DMS53 treated with DMSO at 0.1 percent for 48 hours (cell line): ENCODE data around the gene SLC51B.
"Not testable (repeated sequence)": the region's sequence is repeated elsewhere in the genome, so short reads cannot be mapped to it uniquely, and the experiment has no call there.

ENCODE experiments used
- DNase-seq: peaks from one replicate; lab custom pipeline; 2025; ENCODE audit not compliant: unreplicated experiment; lab: John Stamatoyannopoulos, UW

Gene SLC51B

GRCh38 chr15:65083262-65083701, 38.1 kb downstream of the SLC51B start:
- no peak for DNase-seq

DNA sequence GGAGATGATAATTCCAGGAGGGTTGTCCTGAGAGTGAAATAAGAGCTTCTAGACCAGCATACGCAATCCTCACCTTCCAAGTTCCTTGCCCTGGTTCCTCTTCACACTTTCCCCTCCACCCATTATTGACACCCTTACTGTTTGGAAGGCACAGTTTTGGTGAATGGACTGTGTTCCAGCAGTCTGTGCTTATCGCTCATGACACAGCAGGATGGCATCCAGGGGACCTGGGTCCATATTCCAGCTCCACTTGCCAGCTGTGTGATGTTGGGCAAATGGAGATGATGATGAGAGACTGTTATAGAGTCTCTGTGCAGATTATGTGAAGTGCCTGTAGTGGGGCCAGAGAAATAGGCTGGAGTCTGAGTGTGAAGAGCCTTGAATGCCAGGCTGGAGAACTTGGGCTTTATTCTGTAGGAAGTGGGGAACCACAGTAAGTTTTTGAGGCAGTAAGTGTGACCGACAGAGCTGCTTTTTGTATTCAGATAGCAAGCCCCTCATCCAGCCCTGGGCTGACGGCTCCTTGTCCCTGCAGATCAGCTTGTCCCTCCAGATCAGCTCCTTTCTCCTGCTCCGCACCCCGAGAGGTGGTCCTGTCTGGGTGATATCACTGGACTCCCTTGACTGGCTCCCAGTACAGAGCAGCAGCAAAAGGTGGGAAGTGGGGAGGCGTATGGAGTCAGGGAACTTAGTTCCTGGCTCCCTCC, 39.5 kb downstream of the SLC51B start:
- DNase-seq: no peak

- DNase-seq: no peak
These were observed 40.1 kb downstream of the SLC51B start for GRCh38 chr15:65085207-65085753.

DNA sequence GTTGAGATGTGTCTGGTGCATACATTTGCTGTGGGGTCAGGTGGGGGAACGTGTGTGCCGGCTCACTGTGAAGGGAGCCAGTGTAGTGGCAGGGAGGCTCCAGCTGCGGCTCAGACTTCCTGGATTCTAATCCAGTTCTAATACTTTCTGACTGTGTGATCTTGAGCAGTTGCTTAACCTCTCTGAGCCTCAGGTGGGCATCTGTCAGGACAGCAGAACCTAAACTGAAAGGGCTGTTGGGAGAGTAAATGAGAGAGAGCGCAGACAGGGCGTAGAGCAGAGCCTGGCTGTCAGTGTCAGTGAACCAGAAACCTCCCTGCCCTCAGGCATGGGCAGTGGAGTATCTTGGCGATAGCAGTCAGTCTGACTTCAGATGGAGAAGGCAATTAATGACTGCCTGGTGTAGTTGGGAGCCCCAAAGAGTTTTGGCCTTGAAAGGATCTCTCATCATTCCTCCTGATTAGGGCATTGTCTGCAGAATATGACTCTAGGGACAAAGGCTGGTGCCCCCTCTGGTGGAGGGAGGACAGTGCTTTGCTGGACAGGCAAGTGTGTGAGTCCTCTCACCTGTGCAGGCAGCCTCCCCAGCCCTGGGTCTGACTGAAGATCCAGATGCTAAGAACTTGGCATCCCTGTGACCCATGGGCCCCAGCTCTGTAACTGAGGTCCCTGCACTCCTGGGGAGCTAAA, 40.9 kb downstream of the SLC51B start:
- no peak for DNase-seq

GRCh38 chr15:65086680-65087111, 41.5 kb downstream of the SLC51B start:
- DNase-seq: no peak

- DNase-seq: no peak
These were observed 42.2 kb downstream of the SLC51B start for GRCh38 chr15:65087411-65087810.

- DNase-seq: no peak
These were observed 42.9 kb downstream of the SLC51B start for GRCh38 chr15:65087873-65088642.

DNA sequence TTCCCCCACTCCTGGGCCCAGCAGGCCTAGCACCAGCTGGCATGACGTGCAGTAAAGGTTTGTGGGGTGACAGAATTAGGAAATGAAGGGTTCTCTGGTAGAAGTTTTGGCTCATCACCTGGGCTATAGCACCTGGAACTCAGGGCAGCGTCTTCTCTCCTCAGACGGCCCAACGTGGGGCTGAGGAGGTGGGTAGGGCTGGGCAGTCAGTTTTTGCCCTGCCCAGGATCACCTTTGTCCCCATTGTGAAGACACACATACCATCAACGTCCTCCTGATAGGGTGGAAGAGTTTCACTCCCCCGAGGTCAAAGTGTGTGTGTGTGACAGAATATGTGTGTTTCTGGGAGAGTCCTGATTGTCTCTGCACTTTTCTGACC, 43.4 kb downstream of the SLC51B start:
- no peak for DNase-seq

DNA sequence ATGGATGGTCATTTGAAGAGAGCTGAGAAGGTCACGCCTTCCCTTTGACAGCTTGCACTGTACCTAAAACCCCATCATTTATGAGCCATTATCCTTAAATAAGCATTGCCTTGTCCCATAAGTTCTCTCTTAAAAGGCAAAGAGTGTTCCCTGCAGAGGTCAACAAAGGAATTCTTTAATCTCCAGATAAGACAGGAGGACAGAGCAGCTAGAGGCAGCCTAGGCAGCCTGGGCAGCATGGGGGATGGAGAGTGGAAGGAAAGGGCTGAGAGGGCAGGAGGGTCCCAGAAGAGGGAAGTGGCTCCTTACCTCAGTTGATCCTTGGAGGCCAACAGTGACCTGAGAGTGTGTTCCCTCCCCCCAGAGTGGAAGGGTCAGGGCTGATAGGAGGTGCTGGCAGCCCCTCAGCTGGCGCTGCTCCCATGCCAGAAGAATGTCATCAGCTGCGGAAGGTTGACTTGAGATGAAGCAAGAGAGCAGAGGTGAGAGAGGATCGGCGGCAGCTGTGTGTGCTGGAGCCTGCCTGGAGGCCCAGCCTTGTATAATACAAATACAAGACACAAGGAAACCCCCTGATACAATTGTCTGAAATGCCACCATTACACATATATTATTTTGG, 44.1 kb downstream of the SLC51B start:
- DNase-seq: no peak

DNA sequence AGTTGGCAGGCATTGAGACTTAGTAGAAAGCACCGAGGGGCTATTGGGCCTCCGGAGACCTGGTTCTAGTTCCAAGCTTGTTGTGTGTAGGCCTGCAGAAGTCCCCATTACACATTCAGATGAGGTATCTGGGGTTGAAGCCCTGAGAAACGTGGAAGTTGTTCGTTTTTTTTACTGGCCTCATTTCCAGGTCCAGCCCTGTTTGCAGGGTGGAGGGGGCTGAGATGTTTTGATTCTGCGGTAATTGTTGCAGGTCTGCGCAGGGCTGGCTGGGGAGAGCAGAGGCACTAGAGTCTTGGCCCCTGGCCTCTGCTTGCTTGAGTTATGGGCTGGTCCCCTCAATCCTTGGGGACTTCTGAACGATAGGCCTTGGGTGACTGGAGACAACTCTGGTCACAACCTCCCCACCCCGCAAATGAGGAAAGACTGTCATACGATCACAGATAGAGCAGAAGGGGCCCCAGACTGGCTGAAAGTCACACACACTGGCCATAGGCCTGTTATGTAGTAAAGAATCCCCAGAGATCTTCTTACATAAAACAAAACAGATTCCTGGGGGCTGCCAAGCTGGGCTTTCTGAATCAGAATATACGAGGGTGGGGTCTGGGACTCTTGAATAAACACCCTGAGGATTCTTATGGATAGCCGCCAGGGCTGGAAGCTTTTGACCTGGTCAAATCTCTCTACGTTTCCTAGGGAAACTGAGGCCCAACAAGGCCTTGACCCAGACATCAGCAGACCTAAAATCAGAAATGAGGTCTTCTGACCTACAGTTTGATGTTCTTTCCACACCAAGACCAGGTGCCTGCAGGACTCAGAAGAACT, 47.0 kb downstream of the SLC51B start:
- no peak for DNase-seq

- no peak for DNase-seq
These were observed 48.0 kb downstream of the SLC51B start for GRCh38 chr15:65092911-65093792.

DNA sequence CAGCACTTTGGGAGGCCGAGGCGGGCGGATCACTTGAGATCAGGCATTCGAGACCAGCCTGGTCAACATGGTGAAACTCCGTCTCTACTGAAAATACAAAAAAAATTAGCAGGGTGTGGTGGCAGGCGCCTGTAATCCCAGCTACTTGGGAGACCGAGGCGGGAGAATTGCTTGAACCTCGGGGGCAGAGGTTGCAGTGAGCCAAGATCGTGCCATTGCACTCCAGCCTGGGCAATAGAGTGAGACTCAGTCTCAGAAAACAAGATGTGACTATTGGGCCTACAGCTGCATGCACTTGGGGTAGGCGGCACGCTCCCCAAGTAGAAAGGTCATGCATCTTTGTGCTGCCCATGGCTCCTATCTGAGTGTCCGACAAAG, 48.6 kb downstream of the SLC51B start:
- not testable (repeated sequence) for DNase-seq

- no peak for DNase-seq
These were observed 49.3 kb downstream of the SLC51B start for GRCh38 chr15:65094294-65094995.

DNA sequence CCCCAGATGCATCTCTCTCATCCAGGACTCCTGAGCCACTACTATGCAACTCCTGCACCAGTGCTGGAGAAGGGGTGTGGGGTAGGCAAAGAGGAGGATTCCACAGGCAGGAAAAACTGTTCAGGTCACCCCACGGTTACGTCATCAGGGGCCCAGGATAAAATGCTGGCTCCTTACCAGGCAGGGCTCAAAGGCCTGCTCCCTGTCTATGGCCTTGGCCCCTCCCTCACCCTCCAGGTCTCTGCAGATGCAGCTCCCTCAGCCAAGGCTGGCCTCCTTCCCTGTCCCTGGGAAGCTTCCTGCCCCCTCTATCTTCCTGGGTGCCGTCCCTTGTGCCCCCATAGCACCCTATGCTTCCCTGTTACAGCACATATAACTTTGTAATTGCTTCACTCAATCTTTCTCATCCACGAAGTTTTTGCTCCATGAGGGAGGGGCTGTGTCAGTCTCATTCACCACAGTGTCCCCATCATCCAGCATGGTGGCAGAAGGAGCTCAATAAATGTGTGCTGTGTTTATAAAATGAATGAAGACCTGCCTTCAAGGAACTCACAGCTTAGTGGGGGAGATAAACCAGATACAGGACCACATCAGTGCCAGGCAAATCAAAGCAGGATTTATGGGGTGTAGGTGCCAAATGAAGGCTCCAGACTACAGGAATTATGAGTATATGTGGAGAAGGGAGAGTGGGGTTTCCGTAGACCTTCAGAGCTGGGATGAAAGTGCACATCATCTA, 50.0 kb downstream of the SLC51B start:
- no peak for DNase-seq

DNA sequence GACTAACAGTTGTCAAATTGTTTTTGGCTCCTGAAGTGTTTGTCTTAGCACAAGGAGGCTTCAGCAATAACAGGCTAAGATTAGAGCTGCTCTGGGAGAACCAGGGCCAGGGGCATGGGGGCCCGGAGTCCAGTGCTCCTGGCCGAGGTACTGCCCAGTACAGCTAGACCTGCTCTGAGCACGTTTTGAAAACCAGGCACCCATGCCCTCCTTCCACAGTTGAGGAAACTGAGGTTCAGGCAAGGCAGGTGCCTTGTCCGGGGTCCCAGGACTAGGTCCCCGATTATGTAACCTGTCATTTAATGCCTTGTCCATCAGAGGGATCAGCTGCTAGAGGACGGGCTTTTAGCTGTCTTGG, 50.5 kb downstream of the SLC51B start:
- DNase-seq: no peak

GRCh38 chr15:65096481-65097385, 51.5 kb downstream of the SLC51B start:
- no peak for DNase-seq

DNA sequence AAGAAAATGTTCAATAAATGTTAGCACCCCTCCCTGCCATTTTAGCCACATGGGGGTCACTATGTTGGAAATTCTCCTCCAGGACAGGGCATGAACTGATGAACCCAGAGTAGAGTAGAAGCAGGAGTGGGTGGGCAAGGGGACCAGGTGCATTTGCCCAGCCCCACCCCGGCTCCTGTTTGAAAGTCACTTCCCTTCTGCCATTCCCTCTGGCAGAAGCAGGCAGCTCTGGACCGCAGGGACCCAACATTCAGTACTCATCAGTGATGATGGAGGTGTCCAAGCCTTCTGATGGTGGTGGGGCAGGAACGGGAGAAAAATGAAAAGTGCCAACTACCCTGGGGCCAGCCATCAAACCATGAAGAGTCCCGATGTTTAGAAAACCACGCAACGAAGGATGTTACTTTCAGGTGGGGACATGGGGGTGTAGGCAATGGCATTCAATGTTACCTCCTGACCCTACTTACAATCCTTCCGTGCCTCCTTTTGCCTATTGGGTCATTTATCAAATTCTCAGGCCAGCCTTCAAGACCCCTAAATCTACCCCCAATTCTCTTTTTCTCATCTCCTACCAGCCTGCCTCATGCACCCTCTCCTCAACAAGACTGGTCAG, 52.6 kb downstream of the SLC51B start:
- DNase-seq: no peak
